Endodermal cell (in vitro differentiated cells): ENCODE data around the gene FILIP1. TPM values are rescaled to one million over a fixed set of nuclear protein-coding genes. Genes with fewer than 3 reads are reported as not detected.

ENCODE experiments used
- DNase-seq: peaks from one replicate; pipeline ENCODE4 v3.0.0-alpha.2; 2017
- H3K27ac ChIP-seq: 2 replicates; pipeline ENCODE4 v1.5.1; 2013; ENCODE audit warnings: mild to moderate bottlenecking, low read depth, low read length, moderate library complexity
- H3K27me3 ChIP-seq: 2 replicates; pipeline ENCODE4 v1.6.1; 2013; ENCODE audit warnings: mild to moderate bottlenecking, low read length, moderate library complexity; ENCODE audit not compliant: insufficient read depth, control insufficient read depth, poor library complexity, severe bottlenecking
- H3K36me3 ChIP-seq: 2 replicates; pipeline ENCODE4 v1.7.0; 2013; ENCODE audit warnings: mild to moderate bottlenecking, low read length, moderate library complexity; ENCODE audit not compliant: control insufficient read depth, insufficient read depth
- H3K4me1 ChIP-seq: one replicate; pipeline ENCODE4 v1.7.0; 2013; ENCODE audit warnings: low read length; ENCODE audit not compliant: control insufficient read depth, insufficient read depth
- H3K4me3 ChIP-seq: 2 replicates; pipeline ENCODE4 v1.5.1; 2013; ENCODE audit warnings: mild to moderate bottlenecking, low read length, moderate library complexity
- H3K9ac ChIP-seq: 2 replicates; pipeline ENCODE4 v1.6.1; 2013; ENCODE audit warnings: mild to moderate bottlenecking, low read length, moderate library complexity; ENCODE audit not compliant: poor library complexity, severe bottlenecking; ENCODE audit errors: extremely low read depth
- H3K9me3 ChIP-seq: 2 replicates; pipeline ENCODE4 v1.6.1; 2013; ENCODE audit warnings: mild to moderate bottlenecking, low read length, moderate library complexity; ENCODE audit not compliant: control insufficient read depth
- H3K27ac Mint-ChIP-seq: 2 replicates; pipeline ENCODE4 v1.8.0; 2020; ENCODE audit warnings: mixed read lengths
- H3K27me3 Mint-ChIP-seq: 2 replicates; pipeline ENCODE4 v1.8.0; 2021; ENCODE audit warnings: mild to moderate bottlenecking, mixed read lengths; ENCODE audit not compliant: insufficient read depth
- H3K36me3 Mint-ChIP-seq: 2 replicates; pipeline ENCODE4 v1.8.0; 2020; ENCODE audit warnings: low read depth, mixed read lengths
- H3K4me1 Mint-ChIP-seq: 2 replicates; pipeline ENCODE4 v1.8.0; 2020; ENCODE audit warnings: mixed read lengths
- H3K4me3 Mint-ChIP-seq: 2 replicates; pipeline ENCODE4 v1.8.0; 2020; ENCODE audit warnings: mild to moderate bottlenecking, moderate library complexity, mixed read lengths
- H3K9me3 Mint-ChIP-seq: 2 replicates; pipeline ENCODE4 v1.8.0; 2020; ENCODE audit warnings: mild to moderate bottlenecking, mixed read lengths
- whole genome bisulfite sequencing, 2 experiments: methylation state at CpG; one replicate each; pipeline versions ENCODE4 v1.1.5 to v1.1.7; 2013; ENCODE audit warnings: missing lambda C conversion rate in 2 of 2, mixed read lengths in 1 of 2; ENCODE audit not compliant: insufficient coverage in 1 of 2, insufficient read length in 1 of 2; 5-methylcytosine and 5-hydroxymethylcytosine counted together
- total RNA-seq, 2 donors: library from RNA; stranded (reverse); fragmentation: NEBNext Ultra II Directional in 1 of 2; extraction: Animal tissue kit (Norgen Biotek cat#: 25700) in 1 of 2; gene quantifications; 2 replicates in 1 of 2; 3 replicates in 1 of 2; pipeline ENCODE4 v1.2.1, GENCODE V29; 2021
- TF ChIP-seq, protein P1 (sequence below): fragments of 200-600 bp; sonication (generic); conservative IDR thresholded peaks from 2 replicates; pipeline ENCODE4 v1.5.0; 2021; ENCODE audit warnings: antibody characterized with exemption, mild to moderate bottlenecking

FILIP1 gene
- total RNA-seq, 2 donors from 2014 or later = 0.35 TPM

GRCh38 chr6:75525682-75526081, 32.1 kb upstream of the FILIP1 start:
- H3K36me3 Mint-ChIP-seq = no peaks in the 10 kb centered on the region
- no peak overlapping the region for H3K9ac ChIP-seq
- no peaks in the 10 kb centered on the region for H3K27me3 ChIP-seq
- TF ChIP-seq, protein P1, sequence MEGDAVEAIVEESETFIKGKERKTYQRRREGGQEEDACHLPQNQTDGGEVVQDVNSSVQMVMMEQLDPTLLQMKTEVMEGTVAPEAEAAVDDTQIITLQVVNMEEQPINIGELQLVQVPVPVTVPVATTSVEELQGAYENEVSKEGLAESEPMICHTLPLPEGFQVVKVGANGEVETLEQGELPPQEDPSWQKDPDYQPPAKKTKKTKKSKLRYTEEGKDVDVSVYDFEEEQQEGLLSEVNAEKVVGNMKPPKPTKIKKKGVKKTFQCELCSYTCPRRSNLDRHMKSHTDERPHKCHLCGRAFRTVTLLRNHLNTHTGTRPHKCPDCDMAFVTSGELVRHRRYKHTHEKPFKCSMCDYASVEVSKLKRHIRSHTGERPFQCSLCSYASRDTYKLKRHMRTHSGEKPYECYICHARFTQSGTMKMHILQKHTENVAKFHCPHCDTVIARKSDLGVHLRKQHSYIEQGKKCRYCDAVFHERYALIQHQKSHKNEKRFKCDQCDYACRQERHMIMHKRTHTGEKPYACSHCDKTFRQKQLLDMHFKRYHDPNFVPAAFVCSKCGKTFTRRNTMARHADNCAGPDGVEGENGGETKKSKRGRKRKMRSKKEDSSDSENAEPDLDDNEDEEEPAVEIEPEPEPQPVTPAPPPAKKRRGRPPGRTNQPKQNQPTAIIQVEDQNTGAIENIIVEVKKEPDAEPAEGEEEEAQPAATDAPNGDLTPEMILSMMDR = no peak
- 100% methylated on average over 1 of the region's 3 CpGs for WGBS, 2 experiments
- peaks cover 7% of the 10 kb centered on the region for H3K9me3 ChIP-seq
- H3K36me3 ChIP-seq = no peaks in the 10 kb centered on the region
- peaks cover 9% of the 10 kb centered on the region for H3K4me1 Mint-ChIP-seq
- no peaks in the 10 kb centered on the region for H3K4me1 ChIP-seq
- H3K27ac ChIP-seq = no peak overlapping the region
- H3K27ac Mint-ChIP-seq = no peak overlapping the region
- no peak overlapping the region for H3K4me3 Mint-ChIP-seq
- H3K9me3 Mint-ChIP-seq = peaks cover 3% of the 10 kb centered on the region
- H3K27me3 Mint-ChIP-seq = no peaks in the 10 kb centered on the region
- DNase-seq = no peak
- H3K4me3 ChIP-seq = no peak overlapping the region

GRCh38 chr6:75524322-75524972, 30.8 kb upstream of the FILIP1 start:
- H3K27ac ChIP-seq = no peak overlapping the region
- 83 to 88% methylated on average over 5 to 8 of the region's 9 CpGs for WGBS, 2 experiments
- H3K9ac ChIP-seq = no peak overlapping the region
- H3K27me3 ChIP-seq = no peaks in the 10 kb centered on the region
- no peak overlapping the region for H3K4me3 Mint-ChIP-seq
- no peak overlapping the region for H3K27ac Mint-ChIP-seq
- H3K9me3 Mint-ChIP-seq = peaks cover 3% of the 10 kb centered on the region
- no peak for DNase-seq
- no peaks in the 10 kb centered on the region for H3K27me3 Mint-ChIP-seq
- H3K9me3 ChIP-seq = peaks cover 7% of the 10 kb centered on the region
- H3K4me1 Mint-ChIP-seq = peaks cover 9% of the 10 kb centered on the region
- H3K4me3 ChIP-seq = no peak overlapping the region
- H3K4me1 ChIP-seq = no peaks in the 10 kb centered on the region
- H3K36me3 Mint-ChIP-seq = no peaks in the 10 kb centered on the region
- TF ChIP-seq, protein P1 = no peak
- H3K36me3 ChIP-seq = no peaks in the 10 kb centered on the region

GRCh38 chr6:75516757-75517156, 23.2 kb upstream of the FILIP1 start:
- 0 to 45% methylated on average over 1 to 2 of the region's 2 CpGs for WGBS, 2 experiments
- Mint-ChIP-seq H3K27ac (no peak overlapping the region), H3K4me3 (no peak overlapping the region), H3K27me3 (no peaks in the 10 kb centered on the region), H3K36me3 (no peaks in the 10 kb centered on the region), H3K9me3 (no peaks in the 10 kb centered on the region), H3K4me1 (no peaks in the 10 kb centered on the region)
- Histone ChIP-seq H3K36me3 (no peaks in the 10 kb centered on the region), H3K4me1 (no peaks in the 10 kb centered on the region), H3K27ac (no peak overlapping the region), H3K27me3 (no peaks in the 10 kb centered on the region), H3K9me3 (no peaks in the 10 kb centered on the region), H3K9ac (no peak overlapping the region), H3K4me3 (no peak overlapping the region)
- TF ChIP-seq, protein P1 = peak; percentile 36
- no peak for DNase-seq
